Measurements from ENCODE around the gene AZGP1. TPM values are rescaled to one million over a fixed set of nuclear protein-coding genes. Genes with fewer than 3 reads are reported as not detected.

The AZGP1 gene
- under 0.01 TPM in 1 of 2 replicates, not detected in the other for total RNA-seq

GRCh38 chr7:99975782-99976521 lies at the start of gene AZGP1:
AZGP1 (minus strand) TSS chr7:99976031; CDS start chr7:99976020, 11 bp downstream.

DNA sequence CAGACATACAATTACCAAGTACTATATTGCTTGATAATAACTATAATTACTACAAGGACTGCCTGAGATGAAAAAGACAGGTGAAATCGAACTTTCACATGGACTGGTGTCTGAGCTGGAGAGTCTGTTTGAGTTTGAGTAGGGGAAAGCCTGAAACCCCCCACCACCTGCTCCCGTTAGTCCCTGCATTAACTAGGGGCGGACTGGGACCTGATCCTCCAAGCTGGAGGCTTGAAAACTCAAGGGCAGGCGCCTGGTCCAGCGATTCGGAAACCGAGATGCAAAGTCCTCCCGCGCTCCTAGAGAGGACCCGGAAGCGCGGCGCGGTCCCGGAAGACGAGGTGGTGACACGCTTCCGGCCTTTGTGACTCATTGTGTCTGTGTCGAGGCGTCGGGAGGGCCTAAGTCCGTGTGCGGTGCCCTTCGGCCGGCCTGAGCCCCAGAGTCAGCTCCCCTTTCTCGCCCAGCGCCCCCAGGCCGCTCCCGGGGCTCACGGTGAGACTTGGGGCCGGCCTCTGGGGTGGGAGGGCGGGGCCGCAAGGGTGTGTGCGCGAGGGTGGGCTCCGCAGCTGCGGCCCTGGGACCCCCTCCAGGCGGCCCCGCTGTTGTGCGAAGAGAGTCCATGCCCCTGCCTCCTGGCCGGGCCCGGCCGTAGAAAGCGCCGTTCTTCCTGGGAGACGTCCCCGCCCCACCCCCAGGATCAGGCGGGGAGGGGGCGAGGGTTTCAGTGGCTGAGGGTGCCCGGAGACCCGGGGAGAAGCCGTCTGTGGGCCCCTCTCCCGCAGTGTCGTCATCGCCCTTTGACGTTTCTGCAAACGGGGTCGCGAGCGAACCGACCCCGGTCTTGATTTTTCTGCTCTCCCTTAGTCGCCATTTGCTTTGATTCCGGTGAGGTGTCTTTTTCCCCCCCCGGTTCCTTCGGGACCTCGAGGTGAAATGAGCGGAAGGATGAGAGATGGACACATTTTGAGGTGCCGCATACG lies 39.7 kb upstream of the AZGP1 start, which contains the start of gene ZKSCAN1:
Gene ZKSCAN1 (plus strand): TSS at position 365 of the 983 bp plus-strand sequence. CDS start 7,911 bp downstream, outside the sequence.

DNA sequence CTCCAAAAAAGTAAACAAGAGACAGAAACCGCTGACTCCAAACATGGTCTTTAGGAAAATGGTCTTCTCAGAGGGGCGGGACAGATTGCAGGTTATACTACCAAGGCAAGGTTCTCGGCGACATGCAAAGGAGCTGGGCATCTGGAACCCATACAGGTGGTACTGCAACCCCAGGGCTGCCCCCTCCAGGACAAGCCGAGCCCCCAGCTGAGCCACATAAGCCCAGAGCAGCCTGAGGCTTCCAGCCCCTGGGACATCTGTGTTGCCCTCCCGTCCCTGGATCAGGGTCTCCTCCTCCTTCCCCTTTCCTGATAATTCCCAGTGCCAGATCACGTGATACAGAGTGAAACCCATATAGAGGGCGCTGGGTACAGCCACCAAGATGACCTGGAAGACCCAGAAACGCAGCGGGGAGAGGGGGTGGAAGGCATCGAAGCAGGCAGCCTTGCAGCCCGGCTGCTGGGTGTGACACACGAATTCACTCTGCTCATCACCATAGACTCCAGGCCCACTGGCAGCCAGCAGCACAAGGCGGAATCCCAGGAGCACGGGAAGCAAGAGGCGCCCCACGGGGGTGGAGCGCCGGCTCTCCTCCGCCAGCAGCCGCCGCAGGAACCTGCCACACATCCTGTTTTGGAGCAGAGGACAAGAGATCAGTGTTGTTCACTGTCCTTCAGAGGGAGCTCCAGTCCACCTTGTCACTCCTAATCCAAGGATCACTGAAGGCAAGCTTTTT lies 46.7 kb downstream of the AZGP1 start, which contains the start of gene GJC3:
Gene GJC3 (minus strand): TSS at position 627 of the 736 bp plus-strand sequence. CDS start 0 bp downstream, at position 627.

GRCh38 chr7:99918959-99919813 lies 56.6 kb downstream of the AZGP1 start, which contains the start of gene TRIM4:
TRIM4 (minus strand) TSS chr7:99919530; CDS start chr7:99919401, 129 bp downstream.

Other genes starting within 250 kb of the AZGP1 start
- 0.34 TPM in 1 of 2 replicates, not detected in the other for gene CYP3A7, start 240.8 kb downstream of the AZGP1 start, total RNA-seq
- not detected in 2 replicates for gene CYP3A4, start 191.8 kb downstream of the AZGP1 start, total RNA-seq
- gene CYP3A43, start 148.0 kb downstream of the AZGP1 start, total RNA-seq: not detected in 2 replicates
- not detected in 2 replicates for gene OR2AE1, start 99.0 kb downstream of the AZGP1 start, total RNA-seq
- gene TRIM4, start 56.5 kb downstream of the AZGP1 start, total RNA-seq: 14.3 and 15.6 TPM in 2 replicates
- gene GJC3, start 46.4 kb downstream of the AZGP1 start, total RNA-seq: not detected in 2 replicates
- 10.7 and 11.3 TPM in 2 replicates for gene ZKSCAN1, start 39.6 kb upstream of the AZGP1 start, total RNA-seq
- gene ZSCAN21, start 73.7 kb upstream of the AZGP1 start, total RNA-seq: 8.2 and 9.9 TPM in 2 replicates
- gene ZNF3, start 105.7 kb upstream of the AZGP1 start, total RNA-seq: 15.8 and 16.1 TPM in 2 replicates
- 79.7 and 107 TPM in 2 replicates for gene COPS6, start 112.9 kb upstream of the AZGP1 start, total RNA-seq
- gene MCM7, start 125.4 kb upstream of the AZGP1 start, total RNA-seq: 204 and 216 TPM in 2 replicates
- gene AP4M1, start 125.6 kb upstream of the AZGP1 start, total RNA-seq: 20.0 and 20.2 TPM in 2 replicates
- 81.9 and 83.6 TPM in 2 replicates for gene TAF6, start 143.3 kb upstream of the AZGP1 start, total RNA-seq
- gene CNPY4, start 143.6 kb upstream of the AZGP1 start, total RNA-seq: 16.1 and 18.6 TPM in 2 replicates
- 3.0 and 3.9 TPM in 2 replicates for gene MBLAC1, start 150.9 kb upstream of the AZGP1 start, total RNA-seq
- gene LAMTOR4, start 172.9 kb upstream of the AZGP1 start, total RNA-seq: 164 and 193 TPM in 2 replicates
- 6.6 and 6.7 TPM in 2 replicates for gene TRAPPC14, start 182.7 kb upstream of the AZGP1 start, total RNA-seq
- gene GAL3ST4, start 192.6 kb upstream of the AZGP1 start, total RNA-seq: 4.5 and 4.9 TPM in 2 replicates
- 1.8 and 4.9 TPM in 2 replicates for gene GPC2, start 201.3 kb upstream of the AZGP1 start, total RNA-seq
- 0.84 and 1.8 TPM in 2 replicates for gene STAG3, start 201.9 kb upstream of the AZGP1 start, total RNA-seq
- not detected in 2 replicates for gene PVRIG, start 243.9 kb upstream of the AZGP1 start, total RNA-seq